AG20443 (cell line): Measurements from ENCODE around the gene PRADC1.
"Not testable (repeated sequence)": the region's sequence is repeated elsewhere in the genome, so short reads cannot be mapped to it uniquely, and the experiment has no call there.

Experiments
- DNase-seq: peaks from one replicate; pipeline ENCODE4 v3.0.0; 2012; ENCODE audit warnings: low spot score, mixed read lengths

The PRADC1 gene

GRCh38 chr2:73202156-73203054 is 30.6 kb downstream of the PRADC1 start, which contains the start of gene NOTO:
Gene NOTO, plus strand, starts transcription at chr2:73202574. Its CDS starts 93 bp downstream, at chr2:73202667.
- peak; percentile 43 for DNase-seq

DNA sequence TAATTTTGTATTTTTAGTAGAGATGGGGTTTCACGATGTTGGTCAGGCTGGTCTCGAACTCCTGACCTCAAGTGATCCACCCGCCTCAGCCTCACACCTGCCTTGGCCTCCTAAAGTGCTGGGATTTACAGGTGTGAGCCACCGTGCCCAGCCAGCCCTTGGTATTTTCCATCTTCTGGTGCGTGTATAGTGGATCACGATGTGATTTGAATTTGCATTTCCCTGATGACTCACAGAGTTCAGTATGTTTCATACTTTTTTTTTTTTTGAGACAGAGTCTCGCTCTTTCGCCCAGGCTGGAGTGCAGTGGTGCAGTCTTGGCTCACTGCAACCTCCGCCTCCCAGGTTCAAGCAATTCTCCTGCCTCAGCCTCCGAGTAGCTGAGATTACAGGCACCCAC is 32.8 kb downstream of the PRADC1 start:
- DNase-seq: not testable (repeated sequence)

DNA sequence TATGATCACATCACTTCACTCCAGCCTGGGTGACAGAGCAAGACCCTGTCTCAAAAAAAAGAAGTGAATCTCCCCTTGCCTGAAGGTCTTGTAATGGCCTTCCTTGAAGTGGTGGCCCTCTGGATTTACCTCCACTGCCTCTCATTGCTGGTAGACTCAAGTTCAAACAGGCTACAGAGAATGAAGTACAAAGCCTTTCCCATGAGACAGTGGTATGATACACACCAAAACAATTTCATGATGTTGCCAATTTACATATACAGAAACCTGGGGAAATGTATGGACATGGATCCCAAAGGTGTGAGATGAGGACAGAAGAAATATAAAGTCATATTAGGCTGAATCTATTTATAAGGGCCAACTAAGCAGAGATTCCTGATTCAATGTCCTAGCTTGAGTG is 35.5 kb downstream of the PRADC1 start:
- no peak for DNase-seq

DNA sequence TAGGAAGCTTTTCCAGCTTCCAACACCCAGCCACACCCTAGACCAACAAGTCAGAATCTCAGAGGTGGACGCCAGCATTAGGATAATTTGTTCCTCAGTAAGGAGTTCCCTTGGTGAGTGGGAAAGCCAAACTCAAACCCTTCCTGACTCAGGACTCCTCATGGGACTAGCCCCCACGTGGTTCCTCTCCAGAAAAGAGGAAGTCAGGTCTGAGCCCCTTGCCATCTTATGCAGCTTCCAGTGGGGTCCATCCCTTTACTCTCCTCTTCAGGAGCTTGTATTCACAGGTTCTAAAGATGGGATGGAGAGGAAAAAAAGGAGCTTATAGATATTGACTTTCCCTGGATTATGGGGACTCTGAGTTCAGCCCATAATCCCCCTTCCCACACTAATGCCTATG is 45.5 kb downstream of the PRADC1 start:
- no peak for DNase-seq

GRCh38 chr2:73185965-73186364 is 47.1 kb downstream of the PRADC1 start:
- DNase-seq: no peak
